ENCODE results near the gene ZRANB3.
"Not testable (repeated sequence)": the region's sequence is repeated elsewhere in the genome, so short reads cannot be mapped to it uniquely, and the experiment has no call there.

ZRANB3 gene

GRCh38 chr2:135124924-135125886 is 405.8 kb downstream of the ZRANB3 start:
- DNase-seq (ENCODE audit: low spot score) = no peak

GRCh38 chr2:135121658-135122039 is 409.4 kb downstream of the ZRANB3 start:
- DNase-seq (ENCODE audit: low spot score) = not testable (repeated sequence)

GRCh38 chr2:135121016-135121657 is 409.9 kb downstream of the ZRANB3 start:
- no peak for DNase-seq (ENCODE audit: low spot score)

GRCh38 chr2:135119582-135119981 is 411.4 kb downstream of the ZRANB3 start:
- no peak for DNase-seq (ENCODE audit: low spot score)

GRCh38 chr2:135113322-135113721 is 417.7 kb downstream of the ZRANB3 start:
- DNase-seq (ENCODE audit: low spot score) = no peak

- DNase-seq (ENCODE audit: low spot score) = not testable (repeated sequence)
Measured at GRCh38 chr2:135105513-135106316, 425.3 kb downstream of the ZRANB3 start.

GRCh38 chr2:135103843-135104242 is 427.2 kb downstream of the ZRANB3 start:
- no peak for DNase-seq (ENCODE audit: low spot score)

- DNase-seq (ENCODE audit: low spot score) = no peak
Measured at GRCh38 chr2:135099802-135100483, 431.1 kb downstream of the ZRANB3 start.

- DNase-seq (ENCODE audit: low spot score) = no peak
Measured at GRCh38 chr2:135097532-135098231, 433.3 kb downstream of the ZRANB3 start.

GRCh38 chr2:135096665-135097446 is 434.2 kb downstream of the ZRANB3 start:
- DNase-seq (ENCODE audit: low spot score) = no peak

- no peak for DNase-seq (ENCODE audit: low spot score)
Measured at GRCh38 chr2:135095591-135095990, 435.4 kb downstream of the ZRANB3 start.

- no peak for DNase-seq (ENCODE audit: low spot score)
Measured at GRCh38 chr2:135094508-135094907, 436.5 kb downstream of the ZRANB3 start.

- no peak for DNase-seq (ENCODE audit: low spot score)
Measured at GRCh38 chr2:135093670-135094330, 437.2 kb downstream of the ZRANB3 start.

- DNase-seq (ENCODE audit: low spot score) = peak; percentile 9
Measured at GRCh38 chr2:135093193-135093592, 437.8 kb downstream of the ZRANB3 start.

GRCh38 chr2:135091681-135092080 is 439.3 kb downstream of the ZRANB3 start:
- no peak for DNase-seq (ENCODE audit: low spot score)

GRCh38 chr2:135089597-135089996 is 441.4 kb downstream of the ZRANB3 start:
- DNase-seq (ENCODE audit: low spot score) = not testable (repeated sequence)

Measured in AG08396 (cell line).